Measurements from ENCODE around the gene FBXL13. TPM values are rescaled to one million over a fixed set of nuclear protein-coding genes. Genes with fewer than 3 reads are reported as not detected.
A peak's percentile ranks its signal among the peaks of the same experiment; 100 is the strongest.

Gene FBXL13
- total RNA-seq, 1 donor from 2014 or later: 4.0 TPM

DNA sequence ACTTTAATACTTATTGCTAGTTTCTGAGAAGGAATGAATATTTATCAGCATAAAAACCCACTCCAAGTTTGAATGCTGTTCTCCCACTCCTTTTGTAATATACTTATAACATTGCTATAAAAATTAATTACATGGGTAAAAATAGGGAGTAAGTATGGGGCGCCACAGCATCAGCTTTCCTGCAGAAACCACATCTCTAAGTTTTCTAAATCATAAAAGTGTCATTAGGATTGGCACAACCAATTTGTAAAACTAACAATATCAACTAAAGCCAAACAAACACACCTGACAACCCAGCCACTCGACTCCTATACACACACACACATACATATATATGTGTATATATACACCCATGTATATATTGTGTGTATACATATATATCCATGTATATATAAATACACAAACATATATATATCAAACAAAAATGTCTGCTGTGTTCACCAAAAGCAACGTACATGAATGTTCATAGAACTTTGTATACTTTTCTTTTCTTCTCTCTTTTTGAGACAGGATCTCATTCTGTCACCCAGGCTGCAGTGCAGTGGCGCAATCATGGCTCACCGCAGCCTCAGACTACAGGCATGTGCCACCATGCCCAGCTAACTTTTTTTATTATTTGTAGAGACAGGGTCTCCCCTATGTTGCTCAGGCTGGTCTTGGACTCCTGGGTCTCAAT is 176.6 kb downstream of the FBXL13 start:
- Mint-ChIP-seq H3K36me3 (no peaks in the 10 kb centered on the region), H3K4me1 (ENCODE audit: unreplicated experiment) (peaks cover 5% of the 10 kb centered on the region), H3K9me3 (no peaks in the 10 kb centered on the region), H3K27ac (no peak overlapping the region), H3K27me3 (no peaks in the 10 kb centered on the region), H3K4me3 (no peak overlapping the region)
- TF ChIP-seq, protein P1, sequence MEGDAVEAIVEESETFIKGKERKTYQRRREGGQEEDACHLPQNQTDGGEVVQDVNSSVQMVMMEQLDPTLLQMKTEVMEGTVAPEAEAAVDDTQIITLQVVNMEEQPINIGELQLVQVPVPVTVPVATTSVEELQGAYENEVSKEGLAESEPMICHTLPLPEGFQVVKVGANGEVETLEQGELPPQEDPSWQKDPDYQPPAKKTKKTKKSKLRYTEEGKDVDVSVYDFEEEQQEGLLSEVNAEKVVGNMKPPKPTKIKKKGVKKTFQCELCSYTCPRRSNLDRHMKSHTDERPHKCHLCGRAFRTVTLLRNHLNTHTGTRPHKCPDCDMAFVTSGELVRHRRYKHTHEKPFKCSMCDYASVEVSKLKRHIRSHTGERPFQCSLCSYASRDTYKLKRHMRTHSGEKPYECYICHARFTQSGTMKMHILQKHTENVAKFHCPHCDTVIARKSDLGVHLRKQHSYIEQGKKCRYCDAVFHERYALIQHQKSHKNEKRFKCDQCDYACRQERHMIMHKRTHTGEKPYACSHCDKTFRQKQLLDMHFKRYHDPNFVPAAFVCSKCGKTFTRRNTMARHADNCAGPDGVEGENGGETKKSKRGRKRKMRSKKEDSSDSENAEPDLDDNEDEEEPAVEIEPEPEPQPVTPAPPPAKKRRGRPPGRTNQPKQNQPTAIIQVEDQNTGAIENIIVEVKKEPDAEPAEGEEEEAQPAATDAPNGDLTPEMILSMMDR (conservative IDR thresholded peaks at IDR 0.05): no peak
- no peak for DNase-seq (ENCODE audit: extremely low spot score, unreplicated experiment)

DNA sequence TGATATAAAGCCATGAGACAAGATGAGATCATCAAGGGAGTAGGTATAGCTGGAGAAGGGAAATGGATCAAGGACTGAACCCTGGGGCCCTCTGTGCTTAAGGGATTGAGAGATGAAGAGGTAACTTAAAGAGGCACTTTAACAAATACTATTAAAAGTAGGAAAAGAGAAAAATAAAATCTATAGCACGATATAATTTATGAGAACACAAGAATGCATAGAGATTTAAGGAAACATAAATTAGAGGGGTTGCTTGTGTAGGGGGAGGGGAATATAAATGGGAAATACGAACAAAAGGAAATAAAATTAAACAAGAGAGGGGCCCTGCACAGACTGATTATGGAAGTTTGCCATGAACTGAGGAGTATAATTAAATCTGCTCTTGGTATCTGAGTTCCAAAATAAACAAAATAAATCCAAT is 177.4 kb downstream of the FBXL13 start:
- Mint-ChIP-seq H3K27ac (no peak overlapping the region), H3K4me1 (ENCODE audit: unreplicated experiment) (peaks cover 5% of the 10 kb centered on the region), H3K36me3 (no peaks in the 10 kb centered on the region), H3K27me3 (no peaks in the 10 kb centered on the region), H3K4me3 (peak overlapping the region; percentile 27), H3K9me3 (no peaks in the 10 kb centered on the region)
- TF ChIP-seq, protein P1 (conservative IDR thresholded peaks at IDR 0.05): no peak
- DNase-seq (ENCODE audit: extremely low spot score, unreplicated experiment): no peak

DNA sequence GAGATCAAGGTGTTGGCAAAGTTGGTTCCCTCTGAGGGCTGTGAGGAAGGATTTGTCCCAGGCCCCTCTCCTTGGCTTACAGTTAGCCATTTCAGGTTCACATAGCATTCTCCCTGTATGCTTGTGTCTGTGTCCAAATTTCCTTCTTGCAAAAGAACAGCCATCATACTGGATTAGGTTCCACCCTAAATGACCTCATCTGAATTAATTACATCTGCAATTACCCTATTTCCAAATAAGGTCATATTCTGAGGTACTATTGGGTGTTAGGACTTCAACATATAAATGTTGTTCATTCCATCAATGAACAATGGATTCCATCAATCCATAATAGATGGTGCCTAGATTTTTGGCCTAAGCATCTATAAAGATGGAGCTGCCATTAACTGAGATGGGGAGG is 178.0 kb downstream of the FBXL13 start:
- Mint-ChIP-seq H3K27me3 (no peaks in the 10 kb centered on the region), H3K9me3 (no peaks in the 10 kb centered on the region), H3K27ac (no peak overlapping the region), H3K4me1 (ENCODE audit: unreplicated experiment) (peaks cover 10% of the 10 kb centered on the region), H3K4me3 (no peak overlapping the region), H3K36me3 (no peaks in the 10 kb centered on the region)
- DNase-seq (ENCODE audit: extremely low spot score, unreplicated experiment): no peak
- TF ChIP-seq, protein P1 (conservative IDR thresholded peaks at IDR 0.05): no peak

DNA sequence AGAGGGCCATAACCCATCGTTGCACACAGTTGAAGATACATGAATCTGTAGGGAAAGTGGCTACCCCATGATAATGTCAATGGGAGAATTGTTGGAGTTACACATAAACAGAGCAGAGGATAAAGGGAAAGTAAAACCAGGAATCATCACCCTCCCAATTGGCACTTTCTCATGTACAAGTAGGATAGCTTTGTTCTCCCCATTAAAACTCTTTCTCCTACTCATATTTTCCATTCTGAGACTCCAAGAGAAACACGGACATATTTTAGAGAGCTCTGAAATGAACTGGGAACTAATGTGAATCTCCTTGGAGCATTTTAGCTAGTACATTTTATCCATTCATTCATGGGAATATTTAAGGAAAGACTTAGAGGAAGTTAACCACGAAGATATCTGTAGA is 179.0 kb downstream of the FBXL13 start:
- Mint-ChIP-seq H3K27me3 (no peaks in the 10 kb centered on the region), H3K9me3 (no peaks in the 10 kb centered on the region), H3K36me3 (no peaks in the 10 kb centered on the region), H3K4me3 (no peak overlapping the region), H3K4me1 (ENCODE audit: unreplicated experiment) (peaks cover 16% of the 10 kb centered on the region), H3K27ac (no peak overlapping the region)
- DNase-seq (ENCODE audit: extremely low spot score, unreplicated experiment): no peak
- TF ChIP-seq, protein P1 (conservative IDR thresholded peaks at IDR 0.05): no peak

DNA sequence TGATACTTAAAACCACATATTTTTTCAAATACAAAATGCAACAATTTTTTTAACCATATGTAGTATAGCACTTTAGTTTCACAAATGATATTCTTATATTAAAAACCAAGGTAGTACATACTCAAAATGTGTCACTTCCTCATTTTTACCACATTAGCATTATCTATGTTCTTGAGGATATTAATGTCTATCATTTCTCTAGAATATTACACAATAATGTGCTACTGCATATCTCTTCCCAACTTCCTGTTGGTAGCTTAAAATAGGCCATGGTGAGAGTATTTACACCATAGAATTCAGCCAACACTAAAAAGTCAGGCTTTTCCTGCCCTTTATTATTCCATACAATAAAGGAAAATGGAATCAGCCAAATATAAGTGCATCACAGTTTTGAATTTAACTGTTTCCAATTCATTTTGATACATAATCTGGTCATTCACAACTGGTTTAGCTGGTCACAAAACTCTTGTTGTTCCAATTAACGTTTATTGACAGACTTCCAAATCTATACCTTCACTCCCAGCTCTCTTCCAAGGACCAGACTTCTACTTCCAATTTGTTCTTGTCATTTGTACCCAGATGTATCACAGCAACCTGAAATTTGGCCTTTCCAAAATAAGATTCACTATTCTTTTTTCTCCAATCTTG is 181.8 kb downstream of the FBXL13 start:
- H3K27me3 Mint-ChIP-seq: no peaks in the 10 kb centered on the region
- no peak for DNase-seq (ENCODE audit: extremely low spot score, unreplicated experiment)
- no peaks in the 10 kb centered on the region for H3K36me3 Mint-ChIP-seq
- no peak overlapping the region for H3K27ac Mint-ChIP-seq
- TF ChIP-seq, protein P1 (conservative IDR thresholded peaks at IDR 0.05): no peak
- H3K4me3 Mint-ChIP-seq: no peak overlapping the region
- peaks cover 19% of the 10 kb centered on the region for H3K4me1 Mint-ChIP-seq (ENCODE audit: unreplicated experiment)
- no peaks in the 10 kb centered on the region for H3K9me3 Mint-ChIP-seq

All from type B pancreatic cell (in vitro differentiated cells).